UCSD-AML1 (cell line): ENCODE measurements around the gene RITA1.
"Not testable (repeated sequence)": the region's sequence is repeated elsewhere in the genome, so short reads cannot be mapped to it uniquely, and the experiment has no call there.

Experiments used
- DNase-seq: peaks from one replicate; lab custom pipeline; 2025; ENCODE audit not compliant: unreplicated experiment; lab: John Stamatoyannopoulos, UW

RITA1 gene

GRCh38 chr12:113201187-113202177, 16.0 kb downstream of the RITA1 start:
- no peak for DNase-seq

GRCh38 chr12:113202300-113203075, 17.0 kb downstream of the RITA1 start:
- no peak for DNase-seq

- DNase-seq, result no peak
These were observed 18.6 kb downstream of the RITA1 start for GRCh38 chr12:113203852-113204760.

GRCh38 chr12:113204804-113205203, 19.3 kb downstream of the RITA1 start:
- DNase-seq, result no peak

GRCh38 chr12:113206802-113207201, 21.3 kb downstream of the RITA1 start:
- not testable (repeated sequence) for DNase-seq

- peak; percentile 57 for DNase-seq
These were observed 22.1 kb downstream of the RITA1 start for GRCh38 chr12:113207613-113208040.

- peak; percentile 90 for DNase-seq
These were observed 22.8 kb downstream of the RITA1 start for GRCh38 chr12:113208041-113208934.

- no peak for DNase-seq
These were observed 25.6 kb downstream of the RITA1 start for GRCh38 chr12:113211160-113211559.

GRCh38 chr12:113214895-113215400, 29.4 kb downstream of the RITA1 start:
- peak; percentile 30 for DNase-seq

GRCh38 chr12:113216027-113216426, 30.5 kb downstream of the RITA1 start:
- no peak for DNase-seq

GRCh38 chr12:113220593-113221180, 35.2 kb downstream of the RITA1 start:
- no peak for DNase-seq

GRCh38 chr12:113221181-113221996, 35.9 kb downstream of the RITA1 start, which contains the start of gene TPCN1:
Gene TPCN1, plus strand, starts transcription at chr12:113221464. Its CDS starts 5,389 bp downstream, at chr12:113226853.
- DNase-seq, result peak; percentile 99

- no peak for DNase-seq
These were observed 36.6 kb downstream of the RITA1 start for GRCh38 chr12:113221997-113222729.

GRCh38 chr12:113222730-113223531, 37.4 kb downstream of the RITA1 start:
- no peak for DNase-seq

GRCh38 chr12:113224955-113225354, 39.4 kb downstream of the RITA1 start:
- no peak for DNase-seq

- no peak for DNase-seq
These were observed 41.4 kb downstream of the RITA1 start for GRCh38 chr12:113226696-113227568.
